HG03103 (cell line): ENCODE results near the gene TMC6.
"Not testable (repeated sequence)": the region's sequence is repeated elsewhere in the genome, so short reads cannot be mapped to it uniquely, and the experiment has no call there.

Source experiments
- ATAC-seq: cut with Tn5 transposase; IDR thresholded peaks from one replicate; pipeline ENCODE4 v1.9.1; 2021; ENCODE audit warnings: low read depth; ENCODE audit not compliant: unreplicated experiment

The TMC6 gene

GRCh38 chr17:78125138-78125913 is 3.2 kb downstream of the TMC6 start:
- no peak for ATAC-seq

- ATAC-seq: no peak
Observed at GRCh38 chr17:78124836-78125137, 3.8 kb downstream of the TMC6 start.

GRCh38 chr17:78124081-78124835 is 4.3 kb downstream of the TMC6 start:
- no peak for ATAC-seq

GRCh38 chr17:78123258-78123929 is 5.2 kb downstream of the TMC6 start:
- ATAC-seq: no peak

- ATAC-seq: no peak
Observed at GRCh38 chr17:78122931-78123249, 5.7 kb downstream of the TMC6 start.

- no peak for ATAC-seq
Observed at GRCh38 chr17:78122216-78122930, 6.2 kb downstream of the TMC6 start.

GRCh38 chr17:78121801-78122215 is 6.7 kb downstream of the TMC6 start:
- no peak for ATAC-seq

- no peak for ATAC-seq
Observed at GRCh38 chr17:78120971-78121800, 7.4 kb downstream of the TMC6 start.

GRCh38 chr17:78120537-78120936 is 8.0 kb downstream of the TMC6 start:
- ATAC-seq: no peak

GRCh38 chr17:78118801-78119241 is 9.7 kb downstream of the TMC6 start:
- no peak for ATAC-seq

GRCh38 chr17:78117027-78117981 is 11.3 kb downstream of the TMC6 start:
- no peak for ATAC-seq

GRCh38 chr17:78116411-78116810 is 12.1 kb downstream of the TMC6 start:
- no peak for ATAC-seq

GRCh38 chr17:78115803-78116202 is 12.8 kb downstream of the TMC6 start:
- ATAC-seq: not testable (repeated sequence)

GRCh38 chr17:78114831-78115723 is 13.5 kb downstream of the TMC6 start:
- no peak for ATAC-seq

GRCh38 chr17:78113804-78114785 is 14.5 kb downstream of the TMC6 start:
- ATAC-seq: no peak

GRCh38 chr17:78112518-78113471 is 15.8 kb downstream of the TMC6 start:
- no peak for ATAC-seq
